HEK293 (cell line): ENCODE results near the gene MBNL2.

Experiments
- CTCF ChIP-seq: fragments of 450-650 bp; formaldehyde crosslinking; IDR thresholded peaks from 2 replicates; pipeline ENCODE4 v1.5.1; 2016; ENCODE audit warnings: missing biosample characterization, missing genetic modification characterization
- PRDM10 ChIP-seq: fragments of 450-650 bp; formaldehyde crosslinking; IDR thresholded peaks from 2 replicates; pipeline ENCODE4 v1.5.1; 2016; ENCODE audit warnings: missing biosample characterization, missing genetic modification characterization
- ZNF473 ChIP-seq: fragments of 450-650 bp; formaldehyde crosslinking; IDR thresholded peaks from 2 replicates; pipeline ENCODE4 v1.5.1; 2017; ENCODE audit warnings: missing biosample characterization, missing genetic modification characterization

- TF ChIP-seq ZNF473 = no peak
- TF ChIP-seq PRDM10 = no peak
- no peak for TF ChIP-seq CTCF (tag by site-specific recombination)
Observed at GRCh38 chr13:97348569-97349100, 126.5 kb downstream of the MBNL2 start.
